ENCODE results near the gene PIK3R6.

- TF ChIP-seq CTCF (IDR thresholded peaks at IDR 0.05) = no peak
- no peak for TF ChIP-seq POLR2A (IDR thresholded peaks at IDR 0.05)
- no peak for TF ChIP-seq POLR2AphosphoS5 (IDR thresholded peaks at IDR 0.05)
- no peak for TF ChIP-seq EP300 (IDR thresholded peaks at IDR 0.05)
Observed at GRCh38 chr17:8788998-8789397, 78.5 kb downstream of the PIK3R6 start.

Data from gastroesophageal sphincter (tissue), 3 donors.